ACC112 (cell line): ENCODE data around the gene JMJD7.

ENCODE experiments used
- H2AFZ ChIP-seq: fragments of 200-600 bp; sonication (generic); one replicate; pipeline ENCODE4 v1.6.0; 2017; ENCODE audit warnings: antibody characterized with exemption, low read length; ENCODE audit not compliant: unreplicated experiment
- H3K27ac ChIP-seq: fragments of 200-600 bp; sonication (generic); 2 replicates; pipeline ENCODE4 v1.5.1; 2014; ENCODE audit warnings: low read depth, mild to moderate bottlenecking, antibody characterized with exemption, low read length, moderate library complexity
- H3K27me3 ChIP-seq: fragments of 200-600 bp; sonication (generic); 2 replicates; pipeline ENCODE4 v1.6.1; 2014; ENCODE audit warnings: mild to moderate bottlenecking, antibody characterized with exemption, low read length, moderate library complexity, mixed read lengths; ENCODE audit not compliant: insufficient read depth
- H3K36me3 ChIP-seq: fragments of 200-600 bp; sonication (generic); 2 replicates; pipeline ENCODE4 v1.6.1; 2016; ENCODE audit warnings: mild to moderate bottlenecking, antibody characterized with exemption, low read length, moderate library complexity, mixed read lengths; ENCODE audit not compliant: insufficient read depth
- H3K4me1 ChIP-seq: fragments of 200-600 bp; sonication (generic); one replicate; pipeline ENCODE4 v1.6.1; 2016; ENCODE audit warnings: low read length, mixed read lengths; ENCODE audit not compliant: insufficient read depth, unreplicated experiment, control insufficient read depth
- H3K4me3 ChIP-seq: fragments of 200-600 bp; sonication (generic); 2 replicates; pipeline ENCODE4 v1.5.1; 2014; ENCODE audit warnings: mild to moderate bottlenecking, low read depth, low read length
- H3K79me2 ChIP-seq: fragments of 200-600 bp; sonication (generic); one replicate; pipeline ENCODE4 v1.6.0; 2016; ENCODE audit warnings: low read length; ENCODE audit not compliant: control insufficient read depth, unreplicated experiment, insufficient read depth

JMJD7 gene

DNA sequence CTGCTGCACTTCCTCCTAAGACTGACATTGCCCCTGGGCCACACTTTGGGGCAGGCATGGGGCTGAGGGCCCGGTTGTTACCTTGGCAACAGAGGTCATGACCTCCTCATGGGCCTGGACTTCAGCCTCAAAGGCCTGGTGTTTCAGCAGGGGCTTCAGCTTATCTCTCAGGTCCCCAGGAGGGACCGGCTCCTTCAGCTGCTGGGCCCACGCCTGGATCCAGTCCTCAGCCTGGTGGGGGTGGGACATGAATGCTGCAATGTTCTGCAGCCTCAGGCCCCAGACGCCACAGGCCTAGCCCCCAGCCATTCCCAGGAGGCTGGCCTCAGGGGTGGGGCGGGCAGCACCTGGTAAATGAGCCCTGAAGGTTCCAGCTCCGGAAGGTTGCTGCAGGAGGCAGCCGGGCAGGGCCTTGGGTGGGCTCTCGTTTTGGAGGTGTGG, 38.4 kb downstream of the JMJD7 start:
- Histone ChIP-seq H3K27me3 (no peaks in the 10 kb centered on the region), H3K27ac (no peak overlapping the region), H3K36me3 (no peaks in the 10 kb centered on the region), H2AFZ (no peak overlapping the region), H3K4me3 (no peak overlapping the region), H3K4me1 (no peaks in the 10 kb centered on the region), H3K79me2 (no peaks in the 10 kb centered on the region)

- H3K27me3 ChIP-seq: no peaks in the 10 kb centered on the region
- no peak overlapping the region for H3K4me3 ChIP-seq
- no peak overlapping the region for H2AFZ ChIP-seq
- no peaks in the 10 kb centered on the region for H3K36me3 ChIP-seq
- H3K27ac ChIP-seq: no peak overlapping the region
- no peaks in the 10 kb centered on the region for H3K4me1 ChIP-seq
- H3K79me2 ChIP-seq: no peaks in the 10 kb centered on the region
Observed at GRCh38 chr15:41866872-41867579, 39.1 kb downstream of the JMJD7 start.

- Histone ChIP-seq H3K36me3 (no peaks in the 10 kb centered on the region), H3K27me3 (no peaks in the 10 kb centered on the region), H2AFZ (no peak overlapping the region)
Observed at GRCh38 chr15:41868321-41868720, 40.4 kb downstream of the JMJD7 start.

GRCh38 chr15:41869770-41870688, 42.1 kb downstream of the JMJD7 start:
- Histone ChIP-seq H2AFZ (no peak overlapping the region), H3K27me3 (no peaks in the 10 kb centered on the region)

More at GRCh38 chr15:41868321-41868720, 40.4 kb downstream of the JMJD7 start:
- no peak overlapping the region for H3K4me3 ChIP-seq
- H3K27ac ChIP-seq: no peak overlapping the region
- no peaks in the 10 kb centered on the region for H3K79me2 ChIP-seq
- no peaks in the 10 kb centered on the region for H3K4me1 ChIP-seq

DNA sequence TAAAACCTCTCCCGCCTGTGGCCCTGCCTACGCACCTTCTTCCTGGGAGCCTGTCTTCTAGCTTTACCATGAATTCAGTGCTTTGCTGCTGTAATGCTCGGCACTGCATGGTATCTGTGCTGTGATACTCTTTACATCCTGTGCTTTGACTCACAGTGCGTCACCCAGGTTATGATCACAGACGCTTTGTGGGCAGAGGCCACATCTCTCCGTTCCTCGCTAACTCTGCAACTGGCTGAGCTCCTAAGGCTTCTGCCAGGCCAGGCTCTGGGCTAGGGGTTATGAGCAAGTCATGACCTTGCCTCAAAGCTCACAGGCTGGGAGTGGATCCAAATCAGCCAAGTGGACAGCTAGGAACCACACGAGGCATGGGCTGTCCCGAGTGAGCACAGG, 42.8 kb downstream of the JMJD7 start:
- H3K79me2 ChIP-seq: no peaks in the 10 kb centered on the region
- no peaks in the 10 kb centered on the region for H3K27me3 ChIP-seq
- H2AFZ ChIP-seq: no peak overlapping the region
- no peak overlapping the region for H3K4me3 ChIP-seq
- no peaks in the 10 kb centered on the region for H3K4me1 ChIP-seq
- H3K27ac ChIP-seq: no peak overlapping the region
- no peaks in the 10 kb centered on the region for H3K36me3 ChIP-seq

More at GRCh38 chr15:41869770-41870688, 42.1 kb downstream of the JMJD7 start:
- Histone ChIP-seq H3K79me2 (no peaks in the 10 kb centered on the region), H3K36me3 (no peaks in the 10 kb centered on the region), H3K4me1 (no peaks in the 10 kb centered on the region), H3K4me3 (no peak overlapping the region), H3K27ac (no peak overlapping the region)

DNA sequence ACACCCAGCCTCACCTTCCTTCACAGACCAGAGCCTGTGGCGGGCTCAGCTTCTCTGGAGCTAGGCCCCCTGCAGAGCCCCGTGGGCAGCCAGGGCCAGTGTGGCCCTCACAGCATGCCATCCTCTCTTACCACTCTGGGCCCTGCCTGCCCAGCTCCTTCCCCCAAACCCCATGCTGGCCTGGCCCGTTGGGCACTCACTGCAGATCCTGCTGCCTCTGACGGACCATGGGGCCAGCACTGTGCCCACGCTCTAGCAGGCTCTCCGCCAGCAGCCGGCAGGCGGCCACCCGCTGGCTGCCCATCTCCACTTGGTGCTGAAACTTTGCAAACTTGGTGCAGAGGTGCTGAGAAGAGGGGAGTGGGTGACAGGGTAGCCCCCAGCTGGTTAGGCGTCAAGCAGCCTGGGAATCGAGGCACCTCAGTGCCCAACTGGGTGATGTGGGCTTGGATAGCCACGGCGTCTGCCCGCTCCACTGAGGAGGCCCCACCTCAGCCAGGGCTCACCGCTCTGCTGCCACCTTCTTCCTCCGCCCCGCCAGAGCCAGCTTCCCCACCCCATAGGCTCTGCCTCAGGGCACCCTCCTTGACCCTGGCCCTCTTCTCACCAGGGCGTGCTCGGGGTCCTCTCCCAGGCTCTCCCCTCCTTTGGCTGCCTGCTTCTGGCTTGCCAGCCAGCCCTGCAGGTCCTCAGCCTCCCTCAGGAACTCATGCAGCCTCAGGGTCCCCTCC, 43.4 kb downstream of the JMJD7 start:
- H3K27ac ChIP-seq: no peak overlapping the region
- H3K36me3 ChIP-seq: no peaks in the 10 kb centered on the region
- H3K4me1 ChIP-seq: no peaks in the 10 kb centered on the region
- H2AFZ ChIP-seq: no peak overlapping the region
- H3K79me2 ChIP-seq: no peaks in the 10 kb centered on the region
- no peak overlapping the region for H3K4me3 ChIP-seq
- H3K27me3 ChIP-seq: no peaks in the 10 kb centered on the region

DNA sequence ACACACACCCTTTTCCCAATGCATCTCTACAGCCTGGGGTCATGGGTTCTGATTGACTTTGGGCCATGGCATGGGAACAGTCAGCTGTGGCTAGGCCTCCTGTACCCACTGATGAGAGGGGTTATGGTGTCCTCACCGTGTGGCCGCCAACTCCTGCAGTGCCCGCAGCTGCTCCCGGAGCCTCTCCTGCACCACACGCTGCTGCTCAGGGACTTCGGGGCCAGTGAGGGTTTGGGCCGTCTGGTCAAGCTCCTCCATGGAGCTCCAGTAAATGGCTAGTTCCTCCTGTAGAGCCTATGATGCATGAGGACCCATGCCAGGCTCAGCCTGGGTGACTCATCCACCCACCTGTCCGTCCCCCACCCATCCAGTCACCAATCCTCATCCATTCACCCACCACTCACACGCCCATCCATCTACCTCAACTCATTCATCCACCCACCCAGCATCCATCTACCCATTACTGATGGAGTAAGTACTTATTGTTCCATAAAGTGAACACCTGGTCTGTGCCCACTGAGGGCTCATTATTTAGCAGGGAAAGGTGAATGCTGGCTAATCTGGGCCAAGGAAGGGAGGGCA, 44.4 kb downstream of the JMJD7 start:
- H3K4me1 ChIP-seq: no peaks in the 10 kb centered on the region
- no peaks in the 10 kb centered on the region for H3K36me3 ChIP-seq
- no peaks in the 10 kb centered on the region for H3K79me2 ChIP-seq
- no peak overlapping the region for H2AFZ ChIP-seq
- H3K27ac ChIP-seq: no peak overlapping the region
- no peaks in the 10 kb centered on the region for H3K27me3 ChIP-seq
- no peak overlapping the region for H3K4me3 ChIP-seq

DNA sequence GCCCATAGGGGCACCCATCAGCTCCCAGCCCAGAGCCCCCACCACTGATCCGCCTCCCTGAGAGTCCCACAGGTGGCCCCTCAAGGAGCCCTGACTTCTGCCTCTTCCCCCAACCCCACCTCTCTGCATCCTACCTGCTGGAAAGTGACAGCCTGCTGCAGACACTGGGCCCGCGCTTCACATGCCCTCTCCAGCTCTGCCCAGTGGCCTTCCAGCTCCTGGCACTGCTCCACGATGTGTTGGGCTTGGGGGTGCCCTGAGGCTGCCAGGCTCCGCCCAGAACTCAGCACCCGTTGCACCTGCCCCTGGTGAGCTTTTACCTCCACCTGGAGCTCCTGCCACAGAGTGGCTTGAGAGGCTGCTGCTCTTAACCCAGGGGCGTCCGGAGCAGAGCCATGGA, 45.8 kb downstream of the JMJD7 start:
- no peaks in the 10 kb centered on the region for H3K4me1 ChIP-seq
- no peaks in the 10 kb centered on the region for H3K27me3 ChIP-seq
- no peaks in the 10 kb centered on the region for H3K36me3 ChIP-seq
- H3K79me2 ChIP-seq: no peaks in the 10 kb centered on the region
- H3K4me3 ChIP-seq: no peak overlapping the region
- H2AFZ ChIP-seq: no peak overlapping the region
- H3K27ac ChIP-seq: no peak overlapping the region

DNA sequence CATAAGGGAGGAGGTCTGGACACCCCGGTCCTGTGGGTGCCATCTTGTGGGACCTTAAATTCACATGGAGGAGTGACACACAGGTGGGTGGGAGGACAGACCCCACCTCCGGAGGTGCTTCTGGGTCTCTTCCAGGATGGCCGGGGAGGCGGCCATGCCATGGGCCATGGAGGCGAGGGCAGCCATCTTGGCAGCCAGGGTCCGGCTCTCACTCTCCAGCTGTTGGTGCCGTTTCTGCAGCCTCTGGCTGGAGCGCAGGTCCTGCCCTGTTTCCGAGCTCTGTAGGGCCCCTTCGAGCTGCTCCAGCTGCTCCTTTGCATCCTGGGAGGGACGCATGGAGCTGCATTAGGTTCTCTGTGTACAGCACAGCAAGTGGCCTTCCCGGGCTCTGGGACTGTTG, 46.8 kb downstream of the JMJD7 start:
- no peak overlapping the region for H2AFZ ChIP-seq
- H3K27ac ChIP-seq: no peak overlapping the region
- no peaks in the 10 kb centered on the region for H3K79me2 ChIP-seq
- no peaks in the 10 kb centered on the region for H3K4me1 ChIP-seq
- H3K4me3 ChIP-seq: no peak overlapping the region
- no peaks in the 10 kb centered on the region for H3K36me3 ChIP-seq
- H3K27me3 ChIP-seq: no peaks in the 10 kb centered on the region

- no peak overlapping the region for H2AFZ ChIP-seq
- no peak overlapping the region for H3K4me3 ChIP-seq
- H3K4me1 ChIP-seq: no peaks in the 10 kb centered on the region
- H3K79me2 ChIP-seq: no peaks in the 10 kb centered on the region
- H3K27me3 ChIP-seq: no peaks in the 10 kb centered on the region
- no peak overlapping the region for H3K27ac ChIP-seq
- no peaks in the 10 kb centered on the region for H3K36me3 ChIP-seq
Observed at GRCh38 chr15:41876007-41876406, 48.1 kb downstream of the JMJD7 start.
